GM18526 (cell line): ENCODE data around the gene RCBTB1.

Source experiments
- POLR2A ChIP-seq: IDR thresholded peaks from 3 replicates; pipeline ENCODE4 v1.6.1; 2011; ENCODE audit not compliant: insufficient read length; ENCODE audit errors: extremely low read depth

RCBTB1 gene

DNA sequence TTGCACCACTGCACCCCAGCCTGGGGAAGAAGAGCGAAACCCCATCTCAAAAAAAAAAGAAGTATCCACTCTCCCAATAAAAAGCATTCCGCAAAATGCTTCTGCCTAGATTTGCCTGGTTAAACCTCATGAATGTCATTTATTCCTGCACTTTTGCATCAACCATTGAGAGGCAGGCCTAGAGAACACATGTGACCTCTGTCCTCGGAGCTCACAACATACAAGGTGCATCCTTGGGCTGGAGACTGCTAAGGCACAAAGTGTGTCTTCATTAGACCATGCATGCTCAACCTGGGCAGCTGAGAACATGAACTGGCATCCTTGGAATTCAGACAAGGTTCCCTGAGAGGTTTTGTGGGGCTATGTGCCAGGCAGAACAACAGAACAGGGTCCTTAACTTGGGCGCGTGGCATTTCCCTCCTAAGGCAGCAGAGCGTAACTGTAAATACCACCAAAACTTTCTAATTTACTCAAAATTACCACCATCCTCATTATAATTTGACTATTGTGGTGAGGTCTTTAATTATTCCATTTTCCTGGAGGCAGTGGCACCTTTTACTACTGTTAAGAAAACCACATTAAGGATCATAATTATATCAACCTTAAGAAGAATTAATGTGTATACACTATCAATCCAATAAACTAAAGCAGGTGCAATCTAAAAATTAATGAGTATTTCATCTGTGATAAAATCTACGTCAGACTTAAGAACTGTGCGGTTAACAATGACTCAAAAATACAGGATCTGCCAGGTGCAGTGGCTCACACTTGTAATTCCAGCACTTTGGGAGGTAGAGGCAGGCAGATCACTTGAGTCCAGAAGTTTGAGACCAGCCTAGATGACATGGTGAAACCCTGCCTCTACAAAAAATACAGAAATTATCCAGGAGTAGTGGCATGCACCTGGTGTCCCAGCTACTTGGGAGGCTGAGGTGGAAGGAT is 13.8 kb downstream of the RCBTB1 start:
- TF ChIP-seq POLR2A: no peak

DNA sequence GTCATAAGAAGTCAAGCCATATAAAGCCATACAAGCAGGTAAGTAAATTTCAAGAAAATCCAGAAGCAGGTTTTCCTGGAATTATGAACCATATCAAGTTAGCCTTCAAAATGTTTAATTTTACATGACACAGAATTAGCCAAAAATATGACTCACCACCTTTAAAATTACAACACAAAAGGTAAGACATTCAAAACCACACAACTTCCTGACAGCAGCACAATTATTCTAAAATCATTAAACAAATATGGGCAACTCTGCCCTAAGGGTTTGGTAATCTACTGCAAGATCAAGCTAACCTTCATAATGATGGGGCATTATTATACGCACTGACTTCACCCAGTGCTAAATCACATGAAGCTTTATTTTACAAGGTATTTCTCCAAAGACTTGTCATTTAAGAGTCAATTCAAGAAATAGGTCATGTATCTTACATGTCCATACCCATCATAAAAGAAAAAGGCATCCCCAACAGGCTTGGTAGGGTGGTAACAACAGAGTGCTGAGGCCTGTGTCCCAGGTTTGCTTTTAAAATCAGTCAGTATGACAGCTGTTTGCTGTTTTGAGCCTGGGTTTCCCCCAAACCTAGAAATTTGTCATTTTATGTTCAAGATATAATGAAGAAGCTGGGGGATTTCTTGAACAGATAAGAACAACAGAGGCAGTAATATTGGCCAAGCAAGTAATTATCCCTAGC is 15.2 kb downstream of the RCBTB1 start:
- TF ChIP-seq POLR2A: no peak

DNA sequence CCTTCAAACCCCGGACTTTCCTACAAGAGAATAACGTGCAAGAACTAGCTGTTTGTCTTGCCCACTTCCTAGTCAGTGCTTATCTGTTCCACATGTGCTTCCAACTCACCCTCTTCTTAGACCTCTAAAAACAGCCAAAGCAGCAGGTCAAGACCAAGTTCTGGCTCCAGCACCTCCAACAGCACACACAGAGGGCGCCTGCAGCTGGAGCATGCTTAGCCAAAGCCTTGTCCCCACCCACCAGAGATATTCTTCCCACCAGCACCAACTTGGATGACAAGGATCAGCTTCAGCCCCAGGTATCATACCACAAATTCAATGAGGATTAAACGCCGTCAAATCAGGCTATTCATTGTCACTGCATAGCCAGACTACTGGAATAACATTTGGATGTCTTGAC is 17.9 kb downstream of the RCBTB1 start:
- TF ChIP-seq POLR2A: no peak

DNA sequence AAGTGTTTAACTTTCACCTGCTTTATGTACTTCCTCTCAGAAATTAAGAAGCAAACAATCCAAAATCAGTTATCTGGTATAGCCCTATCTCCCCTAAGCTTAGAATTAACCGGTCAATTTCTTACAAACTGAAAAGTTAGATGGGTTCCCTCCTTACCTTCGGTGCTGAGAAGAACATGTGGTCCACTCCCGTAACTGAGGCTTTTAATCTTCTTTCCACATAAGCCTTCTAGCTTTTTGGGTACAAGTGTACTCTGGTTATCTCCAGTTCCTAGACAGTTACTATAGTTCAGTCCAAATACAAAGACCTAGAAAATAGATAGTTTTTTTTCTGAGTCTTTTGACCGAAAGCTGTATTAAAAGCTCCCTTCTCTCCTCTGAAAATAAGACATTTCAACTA is 18.9 kb downstream of the RCBTB1 start:
- TF ChIP-seq POLR2A: no peak

DNA sequence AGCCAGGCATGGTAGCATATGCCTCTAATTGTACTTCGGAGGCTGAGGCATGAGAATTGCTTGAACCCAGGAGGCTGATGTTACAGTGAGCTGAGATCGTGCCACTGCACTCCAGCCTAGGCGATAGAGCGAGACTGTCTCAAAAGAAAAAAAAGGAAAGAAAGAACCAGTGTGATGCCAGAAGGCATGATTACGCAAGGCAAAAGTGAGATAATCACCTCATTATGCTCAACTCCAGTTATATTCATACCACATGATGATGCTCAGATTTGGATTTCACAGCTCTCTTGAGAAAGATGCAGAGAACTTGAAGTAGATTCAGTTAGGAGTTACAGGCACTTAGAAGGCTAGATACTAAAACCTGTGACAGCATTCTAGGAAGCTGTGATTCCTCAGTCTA is 21.8 kb downstream of the RCBTB1 start:
- TF ChIP-seq POLR2A: no peak

DNA sequence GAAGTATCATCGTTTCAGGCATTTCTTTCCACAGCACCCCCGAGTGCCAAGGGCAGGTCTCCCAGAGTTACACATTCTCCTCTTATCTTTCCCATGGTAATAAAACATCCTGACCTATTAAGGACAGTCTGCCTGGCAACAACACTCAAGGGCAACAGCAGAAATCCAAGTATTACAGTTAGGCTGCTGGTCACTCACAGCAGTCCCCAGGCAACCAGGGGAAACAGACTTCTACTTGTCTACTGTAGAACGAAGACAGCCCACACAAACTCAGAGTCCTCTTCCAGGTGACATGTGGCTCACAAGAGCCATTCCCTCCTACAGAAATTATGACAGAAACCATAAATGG is 24.3 kb downstream of the RCBTB1 start:
- TF ChIP-seq POLR2A: no peak

DNA sequence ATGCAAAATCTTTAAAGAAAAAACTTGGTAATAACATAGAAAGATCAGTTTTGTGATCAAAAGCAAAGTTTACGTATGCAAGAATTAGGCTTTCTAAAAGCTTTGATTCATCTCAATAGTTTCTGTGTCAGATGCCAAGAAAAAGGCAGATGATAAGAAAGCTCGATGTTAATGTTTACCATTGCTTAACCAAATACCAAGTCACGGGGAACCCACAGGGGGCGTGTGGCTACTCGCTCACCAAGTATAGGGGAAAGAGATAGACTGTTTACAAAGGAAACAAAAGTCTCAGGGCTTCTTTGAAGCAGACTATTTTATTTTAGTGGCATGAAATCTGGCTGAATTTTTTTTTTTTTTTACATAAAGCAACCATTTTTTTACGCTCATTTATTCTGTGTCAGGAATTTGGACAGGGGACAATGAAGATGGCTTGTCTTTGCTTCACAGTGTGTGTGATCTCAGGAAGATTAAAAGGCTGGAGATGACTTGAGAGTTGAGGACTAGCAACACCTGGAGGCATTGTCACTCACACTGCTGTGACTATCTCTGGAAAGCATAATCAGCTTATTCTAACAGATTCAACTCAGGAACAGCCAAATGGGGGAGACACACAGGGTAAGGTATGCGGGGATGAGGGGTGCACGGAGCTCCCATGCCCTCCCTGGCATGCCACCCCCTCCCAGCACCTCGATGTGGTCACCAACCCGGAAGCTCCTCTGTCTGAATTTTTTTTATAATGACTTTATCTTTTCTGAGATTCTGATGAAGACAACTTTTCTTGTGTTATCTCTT is 24.9 kb downstream of the RCBTB1 start:
- no peak for TF ChIP-seq POLR2A

DNA sequence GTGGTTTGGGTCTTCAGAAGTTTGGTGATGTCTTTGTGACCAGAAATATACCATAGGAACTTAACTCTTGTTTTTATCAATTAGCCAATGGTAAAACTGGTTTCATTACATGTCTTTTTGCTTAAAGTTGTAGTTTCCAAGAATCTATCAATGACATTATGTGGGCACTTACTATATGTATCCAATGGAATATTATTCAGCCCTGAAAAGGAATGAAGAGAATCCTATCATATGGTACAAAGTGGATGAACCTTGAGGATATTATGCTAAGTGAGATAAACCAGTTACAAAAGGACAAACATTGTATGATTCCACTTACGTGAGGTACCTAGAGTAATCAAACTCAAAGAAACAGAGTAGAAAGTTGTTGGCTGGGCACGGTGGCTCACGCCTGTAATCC is 26.4 kb downstream of the RCBTB1 start:
- TF ChIP-seq POLR2A: no peak

DNA sequence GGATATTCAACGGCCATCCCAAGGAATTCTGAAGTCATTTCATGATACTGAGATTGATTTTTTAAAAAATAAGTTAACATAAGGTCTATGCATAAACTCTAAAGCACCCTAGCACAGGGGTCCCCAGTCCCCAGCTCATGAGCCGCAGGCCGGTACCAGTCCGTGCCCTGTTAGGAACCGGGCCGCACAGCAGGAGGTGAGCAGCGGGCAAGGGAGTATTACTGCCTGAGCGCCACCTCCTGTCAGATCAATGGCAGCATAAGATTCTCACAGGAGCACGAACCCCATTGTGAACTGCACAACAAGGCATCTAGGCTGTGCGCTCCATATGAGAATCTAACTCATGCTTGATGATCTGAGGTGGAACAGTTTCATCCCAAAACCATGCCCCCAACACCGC is 31.0 kb downstream of the RCBTB1 start:
- TF ChIP-seq POLR2A: no peak

DNA sequence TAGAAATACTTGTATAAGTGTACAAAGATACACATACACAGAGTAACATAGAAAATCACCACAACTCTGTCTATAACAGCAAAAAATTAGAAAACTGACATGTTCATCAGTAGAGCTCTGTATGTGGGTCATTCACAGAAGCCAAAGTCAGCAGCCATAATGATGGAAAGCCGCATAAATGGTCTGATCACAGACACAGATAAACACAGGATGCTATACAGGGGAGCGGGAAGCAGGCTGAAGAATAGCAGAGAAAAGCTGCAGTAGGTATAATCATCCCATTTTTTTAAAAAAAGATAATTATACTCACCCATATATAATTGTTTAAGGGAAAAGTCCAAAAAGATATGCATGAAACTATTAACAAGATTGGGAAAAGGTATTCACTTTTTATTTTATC is 31.5 kb downstream of the RCBTB1 start:
- TF ChIP-seq POLR2A: no peak

DNA sequence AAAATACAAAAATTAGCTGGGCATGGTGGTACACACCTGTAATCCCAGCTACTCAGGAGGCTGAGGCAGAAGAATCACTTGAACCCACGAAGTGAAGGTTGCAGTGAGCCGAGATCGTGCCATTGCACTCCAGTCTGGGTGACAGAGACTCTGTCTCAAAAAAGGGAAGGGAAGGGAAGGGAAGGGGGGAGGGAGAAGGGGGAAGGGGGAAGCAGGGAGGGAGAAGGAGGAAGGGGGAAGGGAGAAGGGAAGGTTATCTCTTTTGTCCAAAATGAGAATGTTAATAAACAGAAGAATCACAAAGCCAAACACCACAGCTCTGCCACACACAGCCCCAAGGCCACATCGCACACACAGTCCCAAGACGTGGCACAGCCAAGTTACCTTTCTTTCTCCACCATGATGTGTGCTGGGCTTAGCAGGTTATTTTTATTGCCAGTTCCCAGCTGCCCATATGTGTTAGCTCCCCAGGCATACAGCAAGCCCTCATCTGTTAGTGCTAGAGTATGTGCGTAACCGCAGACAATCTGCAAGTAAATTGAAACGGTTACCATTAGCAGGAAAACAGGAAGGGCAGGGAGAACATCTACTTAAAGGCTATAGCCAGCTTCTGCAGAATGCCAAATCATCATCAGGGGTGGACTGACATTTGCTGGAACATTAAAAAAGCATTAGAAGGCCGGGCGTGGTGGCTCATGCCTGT is 34.3 kb downstream of the RCBTB1 start:
- no peak for TF ChIP-seq POLR2A

DNA sequence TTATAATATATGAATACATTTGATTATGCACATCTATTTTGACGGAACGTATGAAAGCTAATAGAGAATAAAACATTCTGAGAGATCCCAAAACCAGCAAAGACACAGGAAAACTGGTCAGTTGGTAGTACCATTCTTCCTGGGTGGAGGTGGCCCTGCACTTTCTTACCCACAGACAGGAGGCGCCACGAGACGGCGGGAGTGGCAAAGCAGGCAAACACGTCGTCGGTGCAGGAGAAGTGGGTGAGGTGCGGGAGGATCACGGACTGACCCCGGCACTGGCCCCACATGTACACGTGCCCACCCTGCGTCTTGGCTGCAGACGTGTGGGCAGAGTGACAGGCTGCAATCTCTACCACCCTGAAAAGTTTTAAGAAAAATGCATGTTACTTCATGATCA is 36.1 kb downstream of the RCBTB1 start:
- TF ChIP-seq POLR2A: no peak

DNA sequence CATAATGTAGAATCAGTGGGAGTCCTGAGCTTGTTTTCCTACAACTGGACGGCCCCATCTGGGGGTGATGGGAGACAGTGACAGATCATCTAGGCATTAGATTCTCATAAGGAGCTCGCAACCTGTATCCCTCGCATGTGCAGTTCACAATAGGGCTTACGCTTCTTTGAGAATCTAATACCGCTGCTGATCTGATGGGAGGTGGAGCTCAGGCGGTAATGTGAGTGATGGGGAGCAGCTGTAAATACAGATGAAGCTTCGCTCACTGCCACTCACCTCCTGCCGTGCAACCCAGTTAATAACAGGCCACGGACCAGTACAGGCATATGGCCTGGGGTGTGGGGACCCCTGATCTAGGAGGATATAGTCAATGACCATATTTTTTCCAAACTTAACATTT is 38.8 kb downstream of the RCBTB1 start:
- no peak for TF ChIP-seq POLR2A

DNA sequence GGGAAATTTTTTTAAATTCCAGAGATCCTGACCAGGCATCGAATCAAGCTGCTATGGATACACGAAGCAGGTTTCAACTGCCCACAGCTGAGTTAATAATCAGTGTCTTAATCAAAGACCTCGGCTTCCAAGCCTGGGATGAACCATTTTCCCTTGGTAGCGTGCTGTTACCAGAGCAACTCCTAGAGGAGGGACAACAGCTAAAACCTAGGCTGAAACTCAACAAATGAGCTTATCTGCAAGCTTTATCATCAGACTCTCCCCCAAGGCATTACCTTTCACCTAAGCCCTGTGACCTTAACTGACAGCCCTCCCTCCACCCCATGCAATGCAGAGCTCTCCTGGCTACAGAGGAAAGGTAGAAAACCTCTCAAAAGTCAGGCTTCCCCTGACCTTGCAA is 39.7 kb downstream of the RCBTB1 start:
- no peak for TF ChIP-seq POLR2A

DNA sequence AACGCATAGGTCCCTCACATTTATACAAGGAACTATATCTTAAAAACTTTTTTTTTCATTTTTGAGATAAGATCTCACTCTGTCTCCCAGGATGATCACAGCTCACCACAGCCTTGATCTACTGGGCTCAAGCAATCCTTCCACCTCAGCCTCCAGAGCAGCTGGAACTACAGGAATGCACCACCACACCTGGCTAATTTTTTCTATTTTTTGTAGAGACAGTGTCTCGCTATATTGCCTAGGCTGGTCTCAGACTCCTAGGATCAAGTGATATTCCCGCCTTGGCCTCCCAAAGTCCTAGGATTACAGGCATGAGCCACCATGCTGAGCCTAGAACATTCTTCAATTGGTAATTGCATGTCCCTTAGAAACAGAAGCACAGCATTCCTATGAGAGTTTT is 41.7 kb downstream of the RCBTB1 start:
- no peak for TF ChIP-seq POLR2A
